CD4-positive, alpha-beta T cell treated with Interleukin-6 at 100 ng/mL for 8 hours (primary cell): ENCODE measurements around the gene CIAO3.
"Not testable (repeated sequence)": the region's sequence is repeated elsewhere in the genome, so short reads cannot be mapped to it uniquely, and the experiment has no call there.

Source experiments
- DNase-seq: peaks from one replicate; pipeline ENCODE4 v3.0.0-alpha.2; 2020; ENCODE audit warnings: mixed read lengths, low spot score

CIAO3 gene

GRCh38 chr16:692356-693108 lies 48.3 kb downstream of the CIAO3 start:
- no peak for DNase-seq

- not testable (repeated sequence) for DNase-seq
Measured at GRCh38 chr16:691242-691641, 49.6 kb downstream of the CIAO3 start.

DNA sequence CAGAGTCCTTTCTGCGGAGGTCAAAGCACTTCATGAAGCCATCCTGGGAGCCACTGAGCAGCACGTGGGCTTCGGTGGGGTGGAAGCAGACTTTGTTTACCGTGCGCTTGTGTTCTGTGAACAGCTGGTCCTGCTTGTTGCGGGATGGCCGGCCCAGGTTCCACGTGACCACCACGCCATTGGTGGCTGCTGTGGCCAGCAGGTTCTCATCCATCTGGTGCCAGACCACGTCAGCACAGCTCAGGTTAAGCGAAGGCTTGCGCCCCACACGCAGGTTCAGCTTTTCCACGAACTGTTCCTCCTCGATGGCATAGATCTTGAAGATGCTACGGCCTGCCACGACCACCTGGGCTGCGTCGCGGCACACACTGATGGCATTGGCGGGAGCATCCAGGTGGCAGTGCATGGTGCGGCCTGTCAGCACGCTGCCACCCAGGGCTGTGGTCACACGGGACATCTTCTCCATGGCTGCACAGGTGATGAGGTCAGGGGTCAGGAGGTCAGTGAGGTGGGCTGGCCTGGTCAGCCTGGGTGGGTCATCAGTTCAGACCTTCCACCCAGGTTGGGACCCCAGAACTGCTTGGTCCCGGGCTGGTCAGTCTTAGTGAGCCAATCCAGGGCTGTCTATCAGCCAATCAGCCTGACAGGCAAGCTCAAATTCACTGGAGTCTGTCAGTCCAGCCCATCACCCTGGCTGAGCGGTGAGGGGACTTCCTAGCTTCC lies 51.5 kb downstream of the CIAO3 start:
- DNase-seq = no peak

DNA sequence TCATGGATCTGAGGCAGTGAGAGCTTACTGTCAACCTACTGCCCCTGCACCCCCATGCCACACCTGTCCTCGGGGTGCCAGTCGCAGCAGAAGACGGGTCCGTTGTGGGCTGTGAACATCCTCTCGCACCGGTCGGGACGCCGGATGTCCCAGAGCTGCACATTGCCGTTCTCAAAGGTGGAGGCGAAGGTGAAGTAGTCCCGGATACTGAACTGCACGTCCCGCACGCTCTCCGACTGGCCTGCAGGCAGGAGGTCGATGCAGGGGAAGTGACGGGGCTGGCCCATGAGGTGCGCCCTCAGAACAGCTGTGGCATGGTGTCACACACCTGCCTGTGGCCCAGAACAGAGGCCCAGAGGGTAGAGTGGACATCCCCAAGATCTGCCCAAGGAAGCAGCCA lies 53.3 kb downstream of the CIAO3 start:
- DNase-seq = no peak

GRCh38 chr16:686459-687260 lies 54.1 kb downstream of the CIAO3 start:
- no peak for DNase-seq

DNA sequence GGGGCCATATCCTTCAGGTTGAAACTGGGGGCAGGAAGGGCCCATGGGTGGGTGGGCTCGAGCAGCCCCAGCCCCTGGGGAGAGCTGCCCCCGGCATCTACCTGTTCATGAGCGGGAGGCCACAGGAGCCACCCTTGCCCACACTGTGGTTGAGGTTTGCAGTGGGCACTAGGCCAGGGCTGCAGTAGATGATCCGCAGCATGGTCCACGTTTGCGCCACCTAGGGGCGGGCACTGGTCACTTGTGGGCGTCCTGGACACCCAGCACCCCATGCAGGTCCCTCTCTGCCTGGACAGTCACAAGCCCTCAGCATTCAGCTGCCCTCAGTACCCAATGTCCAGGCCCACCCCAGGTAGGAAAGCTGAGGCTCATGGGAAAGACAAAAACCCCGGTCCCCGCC lies 54.8 kb downstream of the CIAO3 start:
- DNase-seq = no peak

GRCh38 chr16:684961-685696 lies 55.7 kb downstream of the CIAO3 start:
- DNase-seq = no peak

- peak; percentile 96 for DNase-seq
Measured at GRCh38 chr16:684071-684794, 56.6 kb downstream of the CIAO3 start, which contains the start of gene JMJD8. JMJD8 (minus strand) TSS chr16:684334; CDS start chr16:684319, 15 bp downstream.

DNA sequence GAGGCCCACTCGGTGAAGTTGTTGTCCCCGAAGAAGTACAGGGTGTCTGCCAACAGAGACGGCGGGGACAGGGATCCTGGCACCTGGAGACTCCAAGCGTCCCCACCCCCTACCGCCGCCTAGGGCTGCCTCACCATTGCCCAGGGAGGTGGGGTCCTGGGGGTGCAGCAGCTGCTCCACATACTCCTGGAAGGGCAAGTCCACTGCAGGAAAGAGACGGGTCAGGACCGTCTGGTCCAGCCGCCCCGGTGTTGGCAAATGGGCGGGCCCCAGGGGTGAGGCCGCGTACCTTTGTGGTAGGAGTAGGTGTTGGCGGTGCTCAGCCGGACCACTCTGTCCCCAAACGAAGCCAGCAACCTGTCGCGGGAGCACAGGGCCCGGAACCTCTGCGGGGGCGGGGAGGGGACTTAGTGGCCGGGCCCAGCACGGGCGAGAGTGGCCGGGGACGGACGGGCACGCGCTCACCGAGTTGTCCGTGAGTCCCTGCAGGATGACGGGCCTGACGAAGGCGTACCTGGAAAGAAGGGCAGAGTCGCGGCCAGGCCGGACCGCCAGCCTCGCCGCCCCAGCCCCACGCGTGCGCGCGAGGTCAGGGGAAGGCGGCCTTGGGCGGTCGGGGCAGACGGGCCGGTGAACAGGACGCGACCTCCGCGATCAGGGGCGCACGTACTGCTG lies 57.3 kb downstream of the CIAO3 start:
- no peak for DNase-seq

DNA sequence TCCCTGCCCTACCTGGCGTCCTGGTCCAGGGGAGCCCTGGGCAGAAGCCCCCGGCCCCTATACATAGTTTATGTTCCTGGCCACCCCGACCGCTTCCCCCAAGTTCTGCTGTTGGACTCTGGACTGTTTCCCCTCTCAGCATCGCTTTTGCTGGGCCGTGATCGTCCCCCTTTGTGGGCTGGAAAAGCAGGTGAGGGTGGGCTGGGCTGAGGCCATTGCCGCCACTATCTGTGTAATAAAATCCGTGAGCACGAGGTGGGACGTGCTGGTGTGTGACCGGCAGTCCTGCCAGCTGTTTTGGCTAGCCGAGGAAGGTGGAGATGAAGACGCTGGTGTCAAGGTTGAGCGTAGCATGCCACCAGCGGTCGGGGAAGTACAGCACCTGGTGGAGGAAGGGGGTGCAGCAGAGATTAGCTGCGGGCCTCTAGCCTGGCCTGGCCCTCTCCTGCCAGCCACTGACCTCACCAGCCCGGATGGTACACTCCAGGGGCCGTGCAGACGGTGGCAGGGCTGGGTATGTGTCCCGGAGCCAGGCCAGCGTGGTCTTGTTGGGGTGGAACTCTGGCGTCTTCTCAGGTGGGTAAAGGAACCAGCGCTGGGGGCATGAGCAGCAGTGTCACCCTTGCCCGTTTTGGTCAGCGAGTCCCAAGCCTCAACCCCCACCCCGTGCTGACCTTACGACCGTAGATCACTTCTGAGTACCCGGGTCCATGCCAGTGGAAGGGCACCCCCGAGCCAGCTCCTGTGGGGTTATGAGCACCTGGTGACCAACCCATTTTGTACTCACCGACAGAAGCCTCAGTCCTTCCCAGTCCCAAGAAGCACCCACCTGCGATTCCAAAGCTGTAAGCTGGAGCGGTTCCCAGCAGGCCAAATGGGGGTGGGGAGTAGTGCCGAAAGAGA lies 58.1 kb downstream of the CIAO3 start:
- DNase-seq = no peak

- no peak for DNase-seq
Measured at GRCh38 chr16:681746-682427, 58.9 kb downstream of the CIAO3 start.

DNA sequence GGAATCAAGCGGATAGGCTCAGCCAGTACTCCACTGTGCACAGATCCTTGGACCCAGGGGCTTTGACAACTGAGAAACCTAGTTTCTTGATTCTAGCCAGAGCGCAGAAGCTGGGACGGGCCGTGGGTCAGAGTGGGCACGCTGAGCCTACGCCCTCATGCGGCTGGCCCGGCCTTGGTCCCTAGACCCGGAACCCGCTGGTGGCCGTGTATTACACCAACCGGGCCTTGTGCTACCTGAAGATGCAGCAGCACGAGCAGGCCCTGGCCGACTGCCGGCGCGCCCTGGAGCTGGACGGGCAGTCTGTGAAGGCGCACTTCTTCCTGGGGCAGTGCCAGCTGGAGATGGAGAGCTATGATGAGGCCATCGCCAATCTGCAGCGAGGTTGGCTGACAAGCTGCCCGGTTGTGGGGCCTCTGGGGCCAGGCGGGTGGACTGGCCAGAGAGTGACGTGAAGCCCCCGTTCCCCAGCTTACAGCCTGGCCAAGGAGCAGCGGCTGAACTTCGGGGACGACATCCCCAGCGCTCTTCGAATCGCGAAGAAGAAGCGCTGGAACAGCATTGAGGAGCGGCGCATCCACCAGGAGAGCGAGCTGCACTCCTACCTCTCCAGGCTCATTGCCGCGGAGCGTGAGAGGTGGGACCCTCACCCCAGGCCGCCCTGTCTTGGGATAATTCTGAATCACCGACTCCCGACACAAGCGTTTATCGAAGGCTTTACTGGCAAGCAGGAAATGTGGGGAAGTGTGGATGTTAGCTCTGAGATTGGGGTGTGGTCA lies 59.6 kb downstream of the CIAO3 start:
- no peak for DNase-seq

DNA sequence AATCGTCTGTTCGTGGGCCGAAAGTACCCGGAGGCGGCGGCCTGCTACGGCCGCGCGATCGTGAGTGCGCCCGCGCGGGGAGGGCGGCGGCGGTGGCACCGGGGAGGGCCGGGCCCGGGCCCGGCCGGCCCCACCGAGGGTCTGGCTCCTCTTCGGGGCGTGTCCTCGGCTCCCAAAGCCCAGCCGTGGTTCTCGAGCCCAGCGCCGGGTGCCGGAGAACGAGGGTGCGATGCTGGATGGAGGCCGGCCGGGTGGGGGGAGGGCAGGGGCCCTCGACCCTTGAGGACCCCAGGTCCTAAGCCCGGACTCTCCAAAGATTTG lies 60.2 kb downstream of the CIAO3 start:
- DNase-seq = no peak

DNA sequence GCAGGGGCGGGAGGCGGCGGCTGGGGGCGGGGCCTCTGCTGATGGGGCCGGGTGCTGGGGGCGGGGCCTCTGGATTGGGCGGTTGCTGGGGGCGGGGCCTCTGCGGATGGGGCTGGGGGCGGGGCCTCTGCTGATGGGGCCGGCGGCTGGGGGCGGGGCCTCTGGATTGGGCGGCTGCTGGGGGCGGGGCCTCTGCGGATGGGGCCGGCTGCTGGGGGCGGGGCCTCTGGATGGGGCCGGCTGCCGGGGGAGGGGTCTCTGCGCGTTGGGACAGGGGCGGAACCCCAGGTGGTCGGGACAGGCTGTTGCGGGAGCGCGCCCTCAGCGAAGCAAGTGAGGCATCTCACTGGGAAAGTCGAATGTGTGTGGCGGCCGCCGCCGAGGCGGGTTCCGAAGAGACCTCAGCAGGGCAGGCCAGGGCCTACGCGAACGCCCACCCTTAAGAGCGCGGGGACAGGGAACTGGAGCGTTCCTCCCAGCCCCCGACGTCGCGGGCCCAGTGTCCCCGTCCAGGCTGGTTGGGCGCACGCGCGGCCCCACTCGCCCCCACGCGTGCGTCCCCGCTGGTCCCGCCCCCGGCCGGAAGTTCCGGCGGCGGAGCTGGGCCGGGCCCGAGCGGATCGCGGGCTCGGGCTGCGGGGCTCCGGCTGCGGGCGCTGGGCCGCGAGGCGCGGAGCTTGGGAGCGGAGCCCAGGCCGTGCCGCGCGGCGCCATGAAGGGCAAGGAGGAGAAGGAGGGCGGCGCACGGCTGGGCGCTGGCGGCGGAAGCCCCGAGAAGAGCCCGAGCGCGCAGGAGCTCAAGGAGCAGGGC lies 60.8 kb downstream of the CIAO3 start, which contains the start of gene STUB1:
STUB1 (plus strand) TSS at position 597 of the 811 bp plus-strand sequence; CDS start at position 713, 116 bp downstream.
- peak; percentile 93 for DNase-seq
